Trophoblast cell (in vitro differentiated cells and primary cell): ENCODE data around the gene CFAP99.

Source experiments
- DNase-seq, 2 donors: peaks; one replicate each; pipeline ENCODE4 v3.0.0-alpha.2; 2016
- H2AFZ ChIP-seq: 2 replicates; pipeline ENCODE4 v1.6.1; 2013; ENCODE audit warnings: low read length, moderate library complexity, mild to moderate bottlenecking; ENCODE audit not compliant: insufficient read depth, poor library complexity
- H2AK5ac ChIP-seq: 2 replicates; pipeline ENCODE4 v1.6.1; 2013; ENCODE audit warnings: mild to moderate bottlenecking, low read length
- H2BK120ac ChIP-seq: 2 replicates; pipeline ENCODE4 v1.6.1; 2013; ENCODE audit warnings: low read length, mild to moderate bottlenecking, moderate library complexity; ENCODE audit not compliant: insufficient read depth, poor library complexity
- H2BK12ac ChIP-seq: 2 replicates; pipeline ENCODE4 v1.6.1; 2013; ENCODE audit warnings: mild to moderate bottlenecking, low read length, moderate library complexity
- H2BK5ac ChIP-seq: 2 replicates; pipeline ENCODE4 v1.6.1; 2013; ENCODE audit warnings: low read length, low read depth, moderate library complexity, mild to moderate bottlenecking; ENCODE audit not compliant: poor library complexity
- H3K14ac ChIP-seq: 2 replicates; pipeline ENCODE4 v1.6.1; 2013; ENCODE audit warnings: mild to moderate bottlenecking, low read length
- H3K18ac ChIP-seq: 2 replicates; pipeline ENCODE4 v1.6.1; 2013; ENCODE audit warnings: mild to moderate bottlenecking, low read length
- H3K23ac ChIP-seq: 2 replicates; pipeline ENCODE4 v1.6.1; 2013; ENCODE audit warnings: low read length
- H3K27ac ChIP-seq: 2 replicates; pipeline ENCODE4 v1.5.1; 2013; ENCODE audit warnings: low read depth, mild to moderate bottlenecking, inconsistent platforms, low read length, moderate library complexity
- H3K27me3 ChIP-seq: 2 replicates; pipeline ENCODE4 v1.6.1; 2013; ENCODE audit warnings: inconsistent platforms, mild to moderate bottlenecking, low read length, moderate library complexity; ENCODE audit not compliant: insufficient read depth
- H3K36me3 ChIP-seq, 2 experiments: 1 replicate in 1 of 2; 2 replicates in 1 of 2; pipeline ENCODE4 v1.6.1; 2013; ENCODE audit warnings: low read length in 2 of 2, mild to moderate bottlenecking in 2 of 2, moderate library complexity in 1 of 2; ENCODE audit not compliant: insufficient read depth in 2 of 2, control insufficient read depth in 1 of 2
- H3K4ac ChIP-seq: 2 replicates; pipeline ENCODE4 v1.6.1; 2013; ENCODE audit warnings: low read depth, mild to moderate bottlenecking, low read length, moderate library complexity
- H3K4me1 ChIP-seq, 2 experiments: 1 replicate in 1 of 2; 2 replicates in 1 of 2; pipeline ENCODE4 v1.6.1; 2013; ENCODE audit warnings: low read length in 2 of 2, mild to moderate bottlenecking in 2 of 2, moderate library complexity in 1 of 2; ENCODE audit not compliant: insufficient read depth in 2 of 2, control insufficient read depth in 1 of 2
- H3K4me2 ChIP-seq: 2 replicates; pipeline ENCODE4 v1.6.1; 2013; ENCODE audit warnings: inconsistent platforms, mild to moderate bottlenecking, low read length, moderate library complexity
- H3K4me3 ChIP-seq: 2 replicates; pipeline ENCODE4 v1.5.1; 2013; ENCODE audit warnings: mild to moderate bottlenecking, low read depth, low read length, inconsistent platforms
- H3K79me1 ChIP-seq: one replicate; pipeline ENCODE4 v1.6.1; 2013; ENCODE audit warnings: low read length
- H3K79me2 ChIP-seq: 2 replicates; pipeline ENCODE4 v1.6.1; 2013; ENCODE audit warnings: low read length, mild to moderate bottlenecking; ENCODE audit not compliant: control insufficient read depth, insufficient read depth, poor library complexity
- H3K9ac ChIP-seq: 2 replicates; pipeline ENCODE4 v1.6.1; 2013; ENCODE audit warnings: mild to moderate bottlenecking, low read length
- H3K9me3 ChIP-seq: 2 replicates; pipeline ENCODE4 v1.6.1; 2013; ENCODE audit warnings: low read depth, mild to moderate bottlenecking, control low read depth, inconsistent platforms, low read length; ENCODE audit not compliant: insufficient read depth
- H4K12ac ChIP-seq: 2 replicates; pipeline ENCODE4 v1.6.1; 2013; ENCODE audit warnings: low read depth, mild to moderate bottlenecking, low read length, moderate library complexity
- H4K8ac ChIP-seq: 2 replicates; pipeline ENCODE4 v1.6.1; 2013; ENCODE audit warnings: low read depth, mild to moderate bottlenecking, low read length, moderate library complexity
- H4K91ac ChIP-seq: one replicate; pipeline ENCODE4 v1.6.1; 2013; ENCODE audit warnings: low read depth, mild to moderate bottlenecking, low read length, moderate library complexity
- WGBS: extraction: QIAGEN DNeasy Blood & Tissue Kit; methylation state at CpG from one replicate; pipeline ENCODE4 v1.1.7; 2013; ENCODE audit warnings: missing lambda C conversion rate; ENCODE audit not compliant: insufficient read length, insufficient coverage; ENCODE audit errors: extremely low coverage; 5-methylcytosine and 5-hydroxymethylcytosine counted together

CFAP99 gene

GRCh38 chr4:2511645-2512131 lies 92.9 kb downstream of the CFAP99 start:
- H4K91ac ChIP-seq, result no peak overlapping the region
- H3K9me3 ChIP-seq, result no peaks in the 10 kb centered on the region
- peaks cover 71 to 75% of the 10 kb centered on the region in 2 experiments for H3K36me3 ChIP-seq
- H4K12ac ChIP-seq, result no peak overlapping the region
- H3K23ac ChIP-seq, result no peak overlapping the region
- H3K27ac ChIP-seq, result no peak overlapping the region
- H3K79me1 ChIP-seq, result no peaks in the 10 kb centered on the region
- H3K4me2 ChIP-seq, result no peak overlapping the region
- no peak overlapping the region for H3K4me3 ChIP-seq
- no CpG with 5 or more reads among the region's 9 CpGs for WGBS
- H3K4me1 ChIP-seq, result no peaks in the 10 kb centered on the region
- no peak overlapping the region for H2BK5ac ChIP-seq
- no peak overlapping the region for H2AK5ac ChIP-seq
- H2BK120ac ChIP-seq, result no peak overlapping the region
- H2BK12ac ChIP-seq, result no peak overlapping the region
- no peak for DNase-seq
- H2AFZ ChIP-seq, result no peak overlapping the region
- no peak overlapping the region for H3K14ac ChIP-seq
- H3K79me2 ChIP-seq, result no peaks in the 10 kb centered on the region
- H3K18ac ChIP-seq, result no peak overlapping the region
- H4K8ac ChIP-seq, result no peak overlapping the region
- H3K4ac ChIP-seq, result no peak overlapping the region
- no peak overlapping the region for H3K9ac ChIP-seq
- H3K27me3 ChIP-seq, result no peaks in the 10 kb centered on the region
